HG03097 (cell line): ENCODE measurements around the gene TM7SF2.

Experiments used
- ATAC-seq: cut with Tn5 transposase; IDR thresholded peaks from one replicate; pipeline ENCODE4 v1.9.1; 2021; ENCODE audit not compliant: unreplicated experiment, low FRiP score

TM7SF2 gene

GRCh38 chr11:65087827-65088226 lies 23.8 kb upstream of the TM7SF2 start:
- ATAC-seq = no peak

DNA sequence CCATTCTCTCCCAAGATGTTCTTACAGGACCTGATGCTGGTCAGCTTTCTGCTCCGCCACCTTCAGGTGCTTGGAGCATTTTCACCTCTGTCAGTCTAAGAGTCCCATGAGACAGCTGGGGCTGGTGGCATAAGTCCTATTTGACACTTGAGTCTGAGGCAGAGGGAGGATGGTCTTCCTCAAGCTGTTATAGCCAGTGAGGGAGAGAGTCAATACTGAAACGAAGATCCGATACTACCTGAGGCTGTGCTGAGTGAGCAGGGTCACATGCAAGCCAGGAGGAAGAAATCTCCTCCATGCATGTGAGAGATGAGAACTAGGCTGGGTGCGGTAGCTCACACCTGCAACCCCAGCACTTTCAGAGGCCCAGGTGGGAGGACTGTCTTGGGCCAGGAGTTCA lies 22.1 kb upstream of the TM7SF2 start:
- no peak for ATAC-seq

- ATAC-seq = no peak
Measured at GRCh38 chr11:65090628-65091027, 21.0 kb upstream of the TM7SF2 start.

GRCh38 chr11:65095427-65095826 lies 16.2 kb upstream of the TM7SF2 start:
- no peak for ATAC-seq

- ATAC-seq = peak; percentile 72
Measured at GRCh38 chr11:65095974-65096806, 15.5 kb upstream of the TM7SF2 start, which contains the start of gene VPS51. VPS51 (plus strand) TSS chr11:65096214; CDS start chr11:65096251, 37 bp downstream.

GRCh38 chr11:65096926-65097325 lies 14.7 kb upstream of the TM7SF2 start:
- ATAC-seq = no peak

DNA sequence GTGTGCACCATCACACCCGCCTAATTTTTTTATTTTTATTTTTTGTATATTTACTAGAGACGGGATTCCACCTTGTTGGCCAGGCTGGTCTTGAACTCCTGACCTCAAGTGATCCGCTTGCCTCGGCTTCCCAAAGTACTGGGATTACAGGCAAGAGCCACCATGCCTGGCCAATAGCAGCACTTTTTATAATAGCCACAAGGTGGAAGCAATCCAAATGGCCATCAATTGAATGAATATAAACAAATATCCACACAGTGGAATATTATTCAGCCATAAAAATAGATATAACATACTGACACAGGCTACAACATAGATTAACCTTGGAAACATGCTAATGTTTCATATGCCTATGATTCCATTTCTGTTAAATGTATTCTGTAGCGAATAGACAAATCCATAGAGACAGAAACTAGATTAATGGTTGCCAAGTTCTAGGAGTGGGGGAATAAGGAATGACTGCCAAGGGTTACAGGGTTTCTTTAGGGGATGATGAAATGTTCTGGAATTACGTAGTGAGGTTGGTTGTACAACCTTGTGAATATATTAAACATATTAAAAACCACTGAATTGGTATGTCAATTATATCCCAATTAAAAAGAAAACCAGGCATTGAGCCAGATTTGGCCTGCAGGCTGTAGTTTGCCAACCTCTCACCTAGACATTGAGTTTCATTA lies 10.9 kb upstream of the TM7SF2 start:
- ATAC-seq = no peak

DNA sequence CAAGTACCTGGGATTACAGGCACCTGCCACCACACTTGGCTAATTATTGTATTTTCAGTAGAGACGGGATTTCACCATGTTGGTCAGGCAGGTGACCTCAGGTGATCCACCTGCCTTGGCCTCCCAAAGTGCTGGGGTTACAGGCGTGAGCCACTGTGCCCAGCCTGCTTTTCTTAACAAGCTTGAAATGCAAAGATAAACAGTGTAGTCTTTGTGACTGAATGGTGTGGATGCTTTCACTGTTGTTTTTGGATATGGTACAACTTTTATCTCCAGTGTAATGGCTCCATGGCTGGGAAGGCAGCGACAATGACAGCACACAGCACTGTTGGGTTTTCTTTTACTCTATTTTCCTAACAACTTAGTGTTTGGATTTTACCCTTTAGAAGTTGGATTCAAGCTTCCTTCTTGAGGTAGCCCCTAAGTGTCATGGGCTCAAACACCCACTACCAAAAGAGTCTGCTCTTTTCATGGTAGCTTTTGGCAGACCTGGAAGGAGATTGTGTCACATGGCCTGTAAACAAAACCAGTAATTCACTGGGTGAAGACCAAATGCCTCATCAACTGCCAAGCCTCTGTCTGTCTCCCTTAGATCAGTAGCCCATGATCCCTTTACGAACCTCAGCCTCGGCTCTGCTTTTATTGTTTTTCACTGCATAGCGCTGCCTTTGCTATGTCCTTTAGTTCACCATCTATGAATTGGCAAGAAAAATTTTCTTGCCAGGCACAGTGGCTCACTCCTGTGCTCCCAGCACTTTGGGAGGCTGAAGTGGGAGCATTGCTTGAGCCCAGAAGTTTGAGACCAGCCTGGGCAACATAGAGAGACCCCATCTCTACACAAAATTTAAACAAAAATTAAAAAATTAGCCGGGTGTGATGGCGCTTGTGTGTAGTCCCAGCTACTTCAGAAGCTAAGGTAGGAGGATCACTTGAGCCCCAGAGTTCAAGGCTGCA lies 9.3 kb upstream of the TM7SF2 start:
- ATAC-seq = no peak

DNA sequence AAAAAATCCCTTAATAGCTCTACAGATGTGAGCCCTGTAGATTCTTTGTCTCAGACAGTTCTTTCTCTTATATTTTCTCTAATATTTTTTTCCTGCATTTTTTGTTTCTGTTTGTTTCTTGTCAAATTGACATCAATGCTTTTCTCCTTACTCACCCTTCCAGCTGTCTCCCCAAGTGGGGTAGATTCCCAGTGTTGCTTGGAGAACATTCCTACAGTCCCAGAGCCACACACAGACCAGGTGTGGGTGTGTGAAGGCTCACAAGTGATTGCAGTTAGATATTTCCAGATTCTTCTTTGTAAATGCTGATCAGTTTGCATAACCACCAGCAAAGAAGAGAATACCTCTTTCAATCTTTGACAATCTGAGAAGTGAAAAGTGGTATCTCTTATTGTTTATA lies 8.2 kb upstream of the TM7SF2 start:
- no peak for ATAC-seq

DNA sequence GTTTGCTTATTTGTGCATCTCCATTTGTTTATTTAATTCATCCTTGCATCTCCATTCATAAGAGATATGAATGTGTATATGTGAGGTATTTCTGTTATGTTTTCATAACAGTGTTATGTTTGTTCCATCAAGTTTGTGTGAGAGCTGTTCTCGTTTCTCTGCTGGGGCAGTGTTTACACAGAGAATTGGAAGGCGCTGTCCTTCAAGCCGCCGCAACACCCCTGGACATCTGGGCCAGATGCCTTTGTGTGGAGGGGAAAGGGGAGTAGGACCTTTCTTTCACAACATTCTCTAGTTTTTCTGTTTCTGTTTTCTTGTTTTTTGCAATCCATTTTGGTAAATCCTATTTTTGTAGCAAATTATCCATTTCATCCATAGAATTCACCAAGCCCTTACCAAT lies 7.0 kb upstream of the TM7SF2 start:
- ATAC-seq = no peak

DNA sequence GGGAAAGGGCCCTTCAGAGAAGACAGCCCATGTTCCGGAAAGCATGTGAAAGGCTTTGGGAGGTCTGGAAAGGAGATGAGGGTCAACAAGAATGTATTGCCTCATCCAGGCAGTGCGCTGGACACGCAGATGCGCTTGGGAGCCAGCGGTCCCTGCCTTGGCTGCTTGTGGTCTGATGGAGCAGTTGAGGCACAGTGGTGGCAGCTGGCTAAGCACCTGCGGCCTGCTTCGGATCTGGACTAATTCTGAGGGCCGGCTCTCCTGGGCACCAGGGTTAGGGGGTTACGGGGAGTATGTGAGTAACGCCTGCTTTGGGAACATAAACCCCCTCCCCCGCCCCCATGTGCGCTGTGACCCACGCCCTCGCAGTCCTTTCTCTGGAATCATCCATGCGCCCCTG lies 4.6 kb upstream of the TM7SF2 start:
- no peak for ATAC-seq

DNA sequence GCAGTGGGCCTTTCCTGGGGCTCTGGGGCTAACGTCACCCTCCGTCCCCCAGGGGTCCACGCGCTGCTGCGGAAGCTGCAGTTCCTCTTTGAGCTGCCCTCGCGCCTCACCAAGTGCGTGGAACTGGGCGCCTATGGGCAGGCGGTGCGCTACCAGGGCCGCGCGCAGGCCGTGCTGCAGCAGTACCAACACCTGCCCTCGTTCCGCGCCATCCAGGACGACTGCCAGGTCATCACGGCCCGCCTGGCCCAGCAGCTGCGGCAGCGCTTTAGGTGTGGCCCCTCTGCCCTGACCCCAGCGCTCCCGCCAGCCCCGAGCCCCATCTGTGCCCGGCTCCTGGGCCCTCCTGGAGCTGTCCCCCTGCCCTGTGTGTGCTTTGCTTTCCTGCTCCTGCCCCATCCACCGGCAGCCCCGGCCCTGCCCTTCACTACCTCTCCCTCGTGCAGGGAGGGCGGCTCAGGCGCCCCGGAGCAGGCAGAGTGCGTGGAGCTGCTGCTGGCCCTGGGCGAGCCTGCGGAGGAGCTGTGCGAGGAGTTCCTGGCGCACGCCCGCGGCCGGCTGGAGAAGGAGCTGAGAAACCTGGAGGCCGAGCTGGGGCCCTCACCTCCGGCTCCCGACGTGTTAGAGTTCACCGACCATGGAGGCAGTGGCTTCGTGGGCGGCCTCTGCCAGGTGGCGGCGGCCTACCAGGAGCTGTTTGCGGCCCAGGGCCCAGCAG lies 3.8 kb upstream of the TM7SF2 start:
- ATAC-seq = no peak

- no peak for ATAC-seq
Measured at GRCh38 chr11:65108469-65109123, 3.1 kb upstream of the TM7SF2 start.

DNA sequence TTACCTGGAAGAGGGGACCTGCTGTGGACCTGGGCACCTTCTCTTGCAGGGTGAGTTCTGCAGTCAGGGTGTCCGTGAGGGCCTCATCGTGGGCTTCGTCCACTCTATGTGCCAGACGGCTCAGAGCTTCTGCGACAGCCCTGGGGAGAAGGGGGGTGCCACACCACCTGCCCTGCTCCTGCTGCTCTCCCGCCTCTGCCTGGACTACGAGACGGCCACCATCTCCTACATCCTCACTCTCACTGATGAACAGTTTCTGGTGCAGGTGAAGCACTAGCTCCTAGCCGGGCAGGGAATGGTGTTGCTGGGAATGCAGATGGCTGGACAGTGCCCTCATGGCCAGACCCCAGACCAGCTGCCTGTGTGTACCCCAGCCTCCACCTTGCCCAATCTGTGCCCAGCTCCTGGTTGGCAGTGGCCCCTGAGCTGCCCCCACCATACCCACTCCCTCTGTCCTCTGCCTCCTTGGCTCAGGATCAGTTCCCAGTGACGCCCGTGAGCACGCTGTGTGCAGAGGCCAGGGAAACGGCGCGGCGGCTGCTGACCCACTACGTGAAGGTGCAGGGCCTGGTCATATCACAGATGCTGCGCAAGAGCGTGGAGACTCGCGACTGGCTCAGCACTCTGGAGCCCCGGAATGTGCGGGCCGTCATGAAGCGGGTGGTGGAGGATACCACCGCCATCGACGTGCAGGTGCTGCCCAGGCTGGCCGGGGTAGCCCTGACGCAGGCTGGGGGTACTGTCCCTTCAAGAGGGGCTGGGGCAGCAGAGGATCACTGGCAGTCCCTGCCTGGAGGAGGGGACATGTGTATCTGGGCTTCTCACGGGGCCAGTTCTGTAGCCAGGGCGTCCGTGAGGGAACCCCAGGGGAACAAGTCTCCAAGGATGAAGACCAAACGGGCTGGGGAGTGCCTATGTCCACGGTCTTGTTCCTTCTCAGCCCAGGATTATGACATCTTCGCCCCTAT lies 2.2 kb upstream of the TM7SF2 start:
- ATAC-seq = no peak

DNA sequence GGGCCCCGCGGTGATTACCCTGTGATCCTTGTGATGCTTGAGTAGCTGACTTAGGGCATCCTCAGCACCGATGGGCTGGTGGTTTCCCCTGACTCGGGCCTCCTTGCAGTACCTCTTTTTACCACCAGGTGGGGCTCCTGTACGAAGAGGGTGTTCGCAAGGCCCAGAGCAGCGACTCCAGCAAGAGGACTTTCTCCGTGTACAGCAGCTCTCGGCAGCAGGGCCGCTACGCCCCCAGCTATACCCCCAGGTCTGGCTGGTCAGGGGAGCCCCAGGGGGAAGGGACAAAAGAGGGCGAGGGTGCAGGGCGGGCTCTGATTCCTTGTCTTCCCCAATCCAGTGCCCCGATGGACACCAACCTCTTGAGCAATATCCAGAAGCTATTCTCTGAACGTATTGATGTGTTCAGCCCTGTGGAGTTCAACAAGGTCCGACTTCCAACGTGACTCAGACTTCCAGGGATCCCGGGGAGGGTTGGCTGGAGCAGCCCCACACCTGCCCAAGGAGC lies 1.3 kb upstream of the TM7SF2 start:
- no peak for ATAC-seq

- ATAC-seq = no peak
Measured at GRCh38 chr11:65111159-65111743, 421 bp upstream of the TM7SF2 start.

DNA sequence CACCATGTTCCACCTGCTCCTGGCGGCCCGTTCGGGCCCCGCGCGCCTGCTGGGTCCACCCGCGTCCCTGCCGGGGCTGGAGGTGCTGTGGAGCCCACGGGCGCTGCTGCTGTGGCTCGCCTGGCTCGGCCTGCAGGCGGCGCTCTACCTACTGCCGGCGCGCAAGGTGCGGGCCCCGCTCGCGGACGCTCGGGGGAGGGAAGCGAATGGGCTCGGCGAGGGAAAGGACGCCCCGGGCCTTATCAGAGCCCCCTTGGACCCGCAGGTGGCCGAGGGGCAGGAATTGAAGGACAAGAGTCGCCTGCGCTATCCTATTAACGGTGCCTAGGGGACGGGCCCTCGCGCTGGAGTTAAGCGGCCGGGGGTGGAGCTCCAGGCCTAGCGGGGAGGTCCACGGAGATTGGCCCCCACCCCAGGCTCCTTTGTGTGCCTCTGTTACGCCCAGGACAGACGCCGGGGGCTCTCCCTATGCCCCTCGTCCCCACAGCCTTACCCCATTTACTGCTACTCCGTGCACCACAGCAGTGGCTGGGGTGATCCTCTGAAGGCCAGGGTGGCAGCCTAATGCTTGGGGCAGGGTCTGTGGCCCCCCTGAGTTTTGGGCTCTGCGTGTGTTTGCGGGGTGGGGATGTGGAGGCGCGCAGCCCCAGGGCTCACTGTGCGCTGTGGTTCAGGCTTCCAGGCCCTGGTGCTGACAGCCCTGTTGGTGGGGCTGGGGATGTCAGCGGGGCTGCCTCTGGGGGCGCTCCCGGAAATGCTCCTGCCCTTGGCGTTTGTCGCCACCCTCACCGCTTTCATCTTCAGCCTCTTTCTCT lies 1.1 kb downstream of the TM7SF2 start:
- ATAC-seq = no peak
